NT2/D1 (cell line): ENCODE measurements around the gene CELF2.

Source experiments
- DNase-seq: peaks from one replicate; pipeline ENCODE4 v3.0.0-alpha.2; 2011; ENCODE audit warnings: low read depth, low spot score
- H3K27me3 ChIP-seq: 2 replicates; pipeline ENCODE4 v1.6.0; 2011; ENCODE audit warnings: mild to moderate bottlenecking; ENCODE audit not compliant: insufficient read length, insufficient read depth
- H3K36me3 ChIP-seq: 2 replicates; pipeline ENCODE4 v1.6.1; 2011; ENCODE audit warnings: mild to moderate bottlenecking, low read length, mixed read lengths; ENCODE audit not compliant: insufficient read depth, insufficient read length
- H3K4me1 ChIP-seq: 2 replicates; pipeline ENCODE4 v1.5.1; 2011; ENCODE audit not compliant: insufficient read depth, insufficient read length
- H3K4me3 ChIP-seq: 2 replicates; pipeline ENCODE4 v1.5.1; 2011; ENCODE audit warnings: low read depth; ENCODE audit not compliant: insufficient read length
- H3K9ac ChIP-seq: 2 replicates; pipeline ENCODE4 v1.6.0; 2011; ENCODE audit warnings: low read depth; ENCODE audit not compliant: insufficient read length
- H3K9me3 ChIP-seq: 2 replicates; pipeline ENCODE4 v1.5.1; 2011; ENCODE audit warnings: mild to moderate bottlenecking, low read length; ENCODE audit not compliant: insufficient read depth
- SUZ12 ChIP-seq: IDR thresholded peaks from 2 replicates; pipeline ENCODE4 v1.6.1; 2011; ENCODE audit not compliant: insufficient read length, insufficient read depth; ENCODE audit errors: extremely low read depth
- YY1 ChIP-seq: IDR thresholded peaks from 2 replicates; pipeline ENCODE4 v1.6.1; 2011; ENCODE audit not compliant: insufficient read length, insufficient read depth
- ZNF274 ChIP-seq: IDR thresholded peaks from 2 replicates; pipeline ENCODE4 v1.6.1; 2011; ENCODE audit warnings: mild to moderate bottlenecking, low read depth, low read length

CELF2 gene

GRCh38 chr10:11282661-11283060 lies 265.0 kb downstream of the CELF2 start:
- TF ChIP-seq SUZ12 (no peak), YY1 (no peak), ZNF274 (no peak)
- Histone ChIP-seq H3K4me3 (no peak overlapping the region), H3K27me3 (no peaks in the 10 kb centered on the region), H3K4me1 (no peaks in the 10 kb centered on the region), H3K9ac (no peak overlapping the region), H3K9me3 (no peaks in the 10 kb centered on the region), H3K36me3 (no peaks in the 10 kb centered on the region)
- no peak for DNase-seq

DNA sequence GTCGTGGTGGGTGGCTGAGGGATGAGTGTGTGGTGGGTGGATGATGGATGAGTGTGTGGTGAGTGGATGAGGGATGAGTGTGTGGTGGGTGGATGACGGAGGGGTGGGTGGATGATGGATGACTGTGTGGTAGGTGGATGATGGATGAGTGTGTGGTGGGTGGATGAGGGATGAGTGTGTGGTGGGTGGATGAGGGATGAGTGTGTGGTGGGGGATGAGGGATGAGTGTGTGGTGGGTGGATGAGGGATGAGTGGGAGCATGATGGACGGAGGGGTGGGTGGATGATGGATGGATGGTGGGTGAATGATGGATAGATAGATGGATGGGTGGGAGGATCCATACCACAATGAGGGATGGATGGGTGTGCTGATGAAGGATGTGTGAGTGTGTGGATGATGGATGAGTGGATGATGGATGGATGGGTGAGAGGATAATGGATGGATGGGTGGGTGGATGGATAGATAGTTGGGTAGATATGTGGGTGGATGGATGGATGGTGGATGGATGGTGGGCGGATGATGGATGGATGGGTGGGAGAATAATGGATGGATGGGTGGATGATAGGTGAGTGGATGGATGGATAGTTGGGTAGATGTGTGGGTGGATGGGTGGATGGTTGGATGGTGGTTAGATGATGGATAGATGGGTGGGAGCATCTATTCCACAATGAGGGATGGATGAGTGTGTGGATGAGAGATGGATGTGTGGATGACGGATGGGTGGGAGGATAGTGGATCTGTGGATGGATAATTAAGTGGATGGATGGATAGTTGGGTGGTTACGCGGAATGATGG lies 266.8 kb downstream of the CELF2 start:
- H3K36me3 ChIP-seq, result no peaks in the 10 kb centered on the region
- DNase-seq, result no peak
- H3K9ac ChIP-seq, result no peak overlapping the region
- H3K9me3 ChIP-seq, result no peaks in the 10 kb centered on the region
- no peak overlapping the region for H3K4me3 ChIP-seq
- TF ChIP-seq YY1 (no peak), SUZ12 (no peak), ZNF274 (no peak)
- H3K27me3 ChIP-seq, result no peaks in the 10 kb centered on the region
- no peaks in the 10 kb centered on the region for H3K4me1 ChIP-seq

- no peak for DNase-seq
- Histone ChIP-seq H3K9ac (no peak overlapping the region), H3K36me3 (no peaks in the 10 kb centered on the region), H3K27me3 (no peaks in the 10 kb centered on the region), H3K4me1 (no peaks in the 10 kb centered on the region), H3K4me3 (no peak overlapping the region), H3K9me3 (no peaks in the 10 kb centered on the region)
- TF ChIP-seq YY1 (no peak), ZNF274 (no peak), SUZ12 (no peak)
These were observed 267.5 kb downstream of the CELF2 start for GRCh38 chr10:11285171-11285570.

DNA sequence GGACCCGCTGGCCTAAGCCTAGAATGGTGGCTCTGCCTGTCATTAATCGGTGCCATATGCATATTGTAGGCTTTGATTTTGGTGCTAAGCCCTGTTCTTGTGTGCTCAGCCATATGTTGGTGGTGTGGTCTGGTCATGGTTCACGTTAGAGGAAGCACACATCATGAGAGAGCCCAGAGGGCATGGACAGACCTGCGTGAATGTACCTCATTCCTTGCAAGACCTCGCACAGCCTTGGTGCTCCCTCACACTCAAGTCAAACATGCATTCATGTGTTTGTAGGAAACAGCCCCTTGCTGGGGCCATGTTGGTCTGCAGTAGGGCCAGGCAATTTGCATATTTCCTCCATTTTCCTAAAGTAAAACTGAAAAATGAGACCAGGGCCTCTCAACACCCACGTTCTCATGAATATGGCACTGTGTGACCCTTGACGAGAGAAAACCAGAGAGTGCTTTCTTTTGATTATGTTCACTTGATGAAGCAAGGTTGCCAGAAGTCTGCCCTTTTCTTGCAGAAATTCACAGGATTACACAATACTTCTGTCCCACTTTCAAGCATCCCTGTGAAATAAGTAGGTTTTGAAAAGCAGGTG lies 268.7 kb downstream of the CELF2 start:
- Histone ChIP-seq H3K27me3 (no peaks in the 10 kb centered on the region), H3K9ac (no peak overlapping the region), H3K36me3 (no peaks in the 10 kb centered on the region), H3K9me3 (no peaks in the 10 kb centered on the region), H3K4me3 (no peak overlapping the region), H3K4me1 (no peaks in the 10 kb centered on the region)
- TF ChIP-seq SUZ12, result no peak
- no peak for TF ChIP-seq YY1
- TF ChIP-seq ZNF274, result no peak
- DNase-seq, result no peak

DNA sequence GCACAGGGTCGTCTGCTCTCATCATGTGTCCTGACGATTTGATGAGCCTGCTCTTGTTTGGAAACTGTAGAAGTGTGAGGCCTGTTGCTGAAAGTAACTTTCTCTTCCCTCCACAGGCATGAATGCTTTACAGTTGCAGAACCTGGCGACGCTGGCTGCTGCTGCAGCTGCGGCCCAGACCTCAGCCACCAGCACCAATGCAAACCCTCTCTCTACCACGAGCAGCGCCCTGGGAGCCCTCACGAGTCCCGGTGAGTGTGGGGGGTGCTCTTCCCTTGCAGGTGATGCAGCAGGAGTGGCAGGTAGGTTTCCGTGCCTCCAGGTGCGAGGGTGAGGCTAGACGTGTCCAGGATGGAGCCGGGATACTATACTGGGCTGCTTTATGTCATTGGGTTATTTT lies 270.6 kb downstream of the CELF2 start:
- Histone ChIP-seq H3K4me1 (no peaks in the 10 kb centered on the region), H3K9me3 (no peaks in the 10 kb centered on the region), H3K9ac (no peak overlapping the region), H3K4me3 (no peak overlapping the region), H3K27me3 (no peaks in the 10 kb centered on the region), H3K36me3 (no peaks in the 10 kb centered on the region)
- TF ChIP-seq SUZ12 (no peak), ZNF274 (no peak), YY1 (no peak)
- DNase-seq, result no peak

GRCh38 chr10:11290156-11290890 lies 272.7 kb downstream of the CELF2 start:
- H3K9ac ChIP-seq, result no peak overlapping the region
- DNase-seq, result no peak
- TF ChIP-seq SUZ12 (no peak), YY1 (no peak), ZNF274 (no peak)

DNA sequence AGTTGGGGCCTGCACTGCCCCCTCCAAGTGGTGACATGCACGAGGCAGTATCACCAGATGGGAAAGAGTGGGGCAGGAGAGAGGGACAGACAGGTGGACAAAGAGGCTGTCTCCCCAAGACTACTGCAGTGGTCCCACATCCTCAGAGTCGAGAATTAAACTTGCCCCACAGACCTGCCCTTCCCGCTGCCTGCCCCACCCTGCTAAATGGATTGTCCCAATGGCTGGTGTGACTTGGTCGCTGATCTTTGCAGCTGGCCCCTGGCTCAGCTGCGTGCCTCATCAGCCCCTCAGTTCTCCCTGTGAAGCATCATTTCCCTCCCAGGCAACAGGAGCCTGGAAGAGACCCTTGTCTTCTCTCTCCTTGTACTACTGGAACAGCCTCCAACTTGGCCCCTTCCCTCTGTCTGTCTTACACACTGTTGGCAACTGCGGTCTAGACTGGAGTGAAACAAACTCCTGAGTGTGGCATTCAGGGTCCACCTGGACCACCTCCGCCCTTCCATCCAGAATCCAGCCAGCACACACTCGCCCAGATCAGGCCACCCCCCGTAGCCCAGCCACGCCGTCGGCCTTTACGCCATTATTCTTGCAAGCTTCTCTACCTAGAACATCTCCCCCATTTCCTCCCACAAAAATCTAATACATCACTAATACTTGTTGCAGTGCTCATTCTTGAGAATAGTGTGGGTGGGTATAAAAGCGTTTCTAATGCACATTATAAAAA lies 275.1 kb downstream of the CELF2 start:
- no peak for DNase-seq
- Histone ChIP-seq H3K4me3 (no peak overlapping the region), H3K27me3 (no peaks in the 10 kb centered on the region), H3K9ac (no peak overlapping the region), H3K4me1 (no peaks in the 10 kb centered on the region), H3K9me3 (no peaks in the 10 kb centered on the region), H3K36me3 (no peaks in the 10 kb centered on the region)
- TF ChIP-seq ZNF274 (no peak), YY1 (no peak)

More at GRCh38 chr10:11290156-11290890, 272.7 kb downstream of the CELF2 start:
- Histone ChIP-seq H3K36me3 (no peaks in the 10 kb centered on the region), H3K4me1 (no peaks in the 10 kb centered on the region), H3K4me3 (no peak overlapping the region), H3K9me3 (no peaks in the 10 kb centered on the region), H3K27me3 (no peaks in the 10 kb centered on the region)
